Endothelial cell of umbilical vein (primary cell): Measurements from ENCODE around the gene CIAPIN1.

Experiments used
- EZH2 ChIP-seq: IDR thresholded peaks from 2 replicates; pipeline ENCODE4 v1.6.1; 2012; ENCODE audit warnings: borderline replicate concordance, low read depth, mild to moderate bottlenecking, moderate library complexity, low read length, inconsistent platforms; ENCODE audit not compliant: severe bottlenecking
- FOS ChIP-seq: IDR thresholded peaks from 2 replicates; pipeline ENCODE4 v1.6.1; 2011; ENCODE audit warnings: mild to moderate bottlenecking, low read length, moderate library complexity, borderline replicate concordance; ENCODE audit not compliant: insufficient read depth
- JUN ChIP-seq: IDR thresholded peaks from 2 replicates; pipeline ENCODE4 v1.6.1; 2011; ENCODE audit warnings: borderline replicate concordance, low read depth; ENCODE audit not compliant: insufficient read length, insufficient read depth
- MYC ChIP-seq: IDR thresholded peaks from one replicate; pipeline ENCODE4 v1.6.1; 2011; ENCODE audit warnings: mild to moderate bottlenecking, low read depth, low read length
- POLR2A ChIP-seq: IDR thresholded peaks from 2 replicates; pipeline ENCODE4 v1.6.1; 2012; ENCODE audit warnings: low read depth, mild to moderate bottlenecking, control low read depth, low read length
- POLR2AphosphoS5 ChIP-seq: IDR thresholded peaks from 2 replicates; pipeline ENCODE4 v1.6.1; 2012; ENCODE audit warnings: low read depth, mild to moderate bottlenecking, control low read depth, low read length, moderate library complexity; ENCODE audit not compliant: insufficient read depth
- TF ChIP-seq, protein P1 (sequence below), 2 donors: IDR thresholded peaks; 1 replicate in 1 of 2; 2 replicates in 1 of 2; pipeline ENCODE4 v1.5.1; 2011; ENCODE audit warnings: low read length in 2 of 2, mild to moderate bottlenecking in 2 of 2, moderate library complexity in 2 of 2, control low read depth in 1 of 2, inconsistent platforms in 1 of 2, low read depth in 1 of 2; ENCODE audit not compliant: insufficient read depth in 1 of 2; ENCODE audit errors: extremely low read depth in 1 of 2
- TF ChIP-seq, protein P2 (sequence below): IDR thresholded peaks from 2 replicates; pipeline ENCODE4 v1.6.1; 2011; ENCODE audit not compliant: insufficient read depth, insufficient read length

DNA sequence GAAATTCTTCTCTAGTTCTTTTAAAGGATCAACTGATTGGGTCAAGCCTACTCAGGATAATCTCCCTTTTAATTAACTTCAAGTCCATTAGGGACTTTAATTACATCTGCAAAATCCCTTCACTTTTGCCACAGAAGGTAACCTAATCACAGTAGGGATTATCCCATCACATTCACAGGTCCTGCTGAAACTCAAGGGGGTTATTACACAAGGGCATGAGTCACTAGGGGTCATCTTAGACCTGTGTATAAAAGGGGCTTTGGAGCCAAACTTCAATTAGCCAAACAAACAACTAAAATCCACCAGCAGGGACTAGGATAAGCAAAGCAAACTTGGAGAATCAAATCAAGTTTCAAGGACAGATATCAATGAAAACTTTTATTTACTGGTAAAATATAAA, 19.4 kb downstream of the CIAPIN1 start:
- TF ChIP-seq, protein P1, sequence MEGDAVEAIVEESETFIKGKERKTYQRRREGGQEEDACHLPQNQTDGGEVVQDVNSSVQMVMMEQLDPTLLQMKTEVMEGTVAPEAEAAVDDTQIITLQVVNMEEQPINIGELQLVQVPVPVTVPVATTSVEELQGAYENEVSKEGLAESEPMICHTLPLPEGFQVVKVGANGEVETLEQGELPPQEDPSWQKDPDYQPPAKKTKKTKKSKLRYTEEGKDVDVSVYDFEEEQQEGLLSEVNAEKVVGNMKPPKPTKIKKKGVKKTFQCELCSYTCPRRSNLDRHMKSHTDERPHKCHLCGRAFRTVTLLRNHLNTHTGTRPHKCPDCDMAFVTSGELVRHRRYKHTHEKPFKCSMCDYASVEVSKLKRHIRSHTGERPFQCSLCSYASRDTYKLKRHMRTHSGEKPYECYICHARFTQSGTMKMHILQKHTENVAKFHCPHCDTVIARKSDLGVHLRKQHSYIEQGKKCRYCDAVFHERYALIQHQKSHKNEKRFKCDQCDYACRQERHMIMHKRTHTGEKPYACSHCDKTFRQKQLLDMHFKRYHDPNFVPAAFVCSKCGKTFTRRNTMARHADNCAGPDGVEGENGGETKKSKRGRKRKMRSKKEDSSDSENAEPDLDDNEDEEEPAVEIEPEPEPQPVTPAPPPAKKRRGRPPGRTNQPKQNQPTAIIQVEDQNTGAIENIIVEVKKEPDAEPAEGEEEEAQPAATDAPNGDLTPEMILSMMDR (IDR thresholded peaks at IDR 0.05; ENCODE audit: extremely low read depth in 1 of 2, insufficient read depth in 1 of 2, low read depth in 1 of 2, low read length in 2 of 2): no peak
- TF ChIP-seq POLR2AphosphoS5: no peak
- TF ChIP-seq FOS: no peak
- no peak for TF ChIP-seq EZH2
- TF ChIP-seq POLR2A: no peak
- TF ChIP-seq MYC: no peak
- TF ChIP-seq, protein P2, sequence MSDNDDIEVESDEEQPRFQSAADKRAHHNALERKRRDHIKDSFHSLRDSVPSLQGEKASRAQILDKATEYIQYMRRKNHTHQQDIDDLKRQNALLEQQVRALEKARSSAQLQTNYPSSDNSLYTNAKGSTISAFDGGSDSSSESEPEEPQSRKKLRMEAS: no peak
- no peak for TF ChIP-seq JUN
